HG03097 (cell line): Measurements from ENCODE around the gene PDE8A.
"Not testable (repeated sequence)": the region's sequence is repeated elsewhere in the genome, so short reads cannot be mapped to it uniquely, and the experiment has no call there.

ENCODE experiments used
- ATAC-seq: cut with Tn5 transposase; IDR thresholded peaks from one replicate; pipeline ENCODE4 v1.9.1; 2021; ENCODE audit not compliant: unreplicated experiment, low FRiP score

Gene PDE8A

GRCh38 chr15:85008474-85009260 lies 27.0 kb downstream of the PDE8A start:
- no peak for ATAC-seq

- no peak for ATAC-seq
Observed at GRCh38 chr15:85009435-85009834, 27.8 kb downstream of the PDE8A start.

- no peak for ATAC-seq
Observed at GRCh38 chr15:85010071-85010385, 28.4 kb downstream of the PDE8A start.

GRCh38 chr15:85010386-85011159 lies 28.9 kb downstream of the PDE8A start:
- ATAC-seq: no peak

- ATAC-seq: no peak
Observed at GRCh38 chr15:85011160-85011571, 29.5 kb downstream of the PDE8A start.

GRCh38 chr15:85011724-85012123 lies 30.1 kb downstream of the PDE8A start:
- not testable (repeated sequence) for ATAC-seq

GRCh38 chr15:85013785-85014184 lies 32.1 kb downstream of the PDE8A start:
- no peak for ATAC-seq

GRCh38 chr15:85014932-85015331 lies 33.3 kb downstream of the PDE8A start:
- ATAC-seq: no peak

GRCh38 chr15:85016275-85016674 lies 34.6 kb downstream of the PDE8A start:
- ATAC-seq: no peak

GRCh38 chr15:85019815-85020590 lies 38.3 kb downstream of the PDE8A start:
- no peak for ATAC-seq

GRCh38 chr15:85021409-85021808 lies 39.8 kb downstream of the PDE8A start:
- ATAC-seq: no peak

- ATAC-seq: no peak
Observed at GRCh38 chr15:85022860-85023403, 41.3 kb downstream of the PDE8A start.

- ATAC-seq: no peak
Observed at GRCh38 chr15:85024003-85024402, 42.3 kb downstream of the PDE8A start.

- ATAC-seq: no peak
Observed at GRCh38 chr15:85024509-85025336, 43.1 kb downstream of the PDE8A start.

GRCh38 chr15:85025516-85026251 lies 44.0 kb downstream of the PDE8A start:
- no peak for ATAC-seq

GRCh38 chr15:85026304-85027032 lies 44.8 kb downstream of the PDE8A start:
- no peak for ATAC-seq

- no peak for ATAC-seq
Observed at GRCh38 chr15:85027033-85027380, 45.4 kb downstream of the PDE8A start.

GRCh38 chr15:85027421-85027820 lies 45.8 kb downstream of the PDE8A start:
- no peak for ATAC-seq

- ATAC-seq: no peak
Observed at GRCh38 chr15:85028416-85028815, 46.8 kb downstream of the PDE8A start.
